Activated CD4-positive, alpha-beta T cell treated with anti-CD3 and anti-CD28 coated beads for 36 hours (primary cell): ENCODE measurements around the gene DPP4. TPM values are rescaled to one million over a fixed set of nuclear protein-coding genes. Genes with fewer than 3 reads are reported as not detected.

Experiments
- ATAC-seq: fragments of 200-7000 bp; cut with Tn5 transposase; one replicate; pipeline ENCODE4 v1.10.0; 2021; ENCODE audit warnings: mild to moderate bottlenecking, moderate library complexity
- CTCF ChIA-PET: fragments of 350-600 bp; sonication (Branson Sonifier 250); formaldehyde crosslinking; loops from one replicate; lab custom pipeline; 2021; ENCODE audit warnings: antibody characterized with exemption; lab: Charles Lee
- POLR2A ChIA-PET: fragments of 350-600 bp; sonication (Branson Sonifier 250); formaldehyde crosslinking; loops from one replicate; lab custom pipeline; 2021; ENCODE audit warnings: antibody characterized with exemption, inconsistent platforms; lab: Charles Lee
- DNase-seq: peaks from one replicate; pipeline ENCODE4 v3.0.0-alpha.2; 2020
- H3K27ac Mint-ChIP-seq: one replicate; pipeline ENCODE4 v1.8.0; 2021; ENCODE audit warnings: mixed read lengths
- H3K27me3 Mint-ChIP-seq: one replicate; pipeline ENCODE4 v1.8.0; 2021; ENCODE audit warnings: mixed read lengths
- H3K36me3 Mint-ChIP-seq: one replicate; pipeline ENCODE4 v1.8.0; 2021; ENCODE audit warnings: low read depth, mixed read lengths
- H3K4me1 Mint-ChIP-seq: one replicate; pipeline ENCODE4 v1.8.0; 2021; ENCODE audit warnings: mixed read lengths
- H3K4me3 Mint-ChIP-seq: one replicate; pipeline ENCODE4 v1.8.0; 2021; ENCODE audit warnings: mild to moderate bottlenecking, moderate library complexity, mixed read lengths
- H3K9me3 Mint-ChIP-seq: one replicate; pipeline ENCODE4 v1.8.0; 2021; ENCODE audit warnings: low read depth, mixed read lengths
- intact Hi-C, 2 experiments: fragments of 100-400 bp; cut with DNase I in 1 of 2; cut with micrococcal nuclease in 1 of 2; formaldehyde crosslinking; loops; one replicate each; pipeline versions ENCODE4 v1.14.2 to v1.15.1; 2022 to 2024; cut with DNase I, micrococcal nuclease
- total RNA-seq, 2 experiments: library from RNA; stranded (reverse); gene quantifications; one replicate each; pipeline ENCODE4 v1.2.3, GENCODE V29; 2021

Gene DPP4
- total RNA-seq, result 10 to 100 TPM; 15.9 to 22.4 TPM

DNA sequence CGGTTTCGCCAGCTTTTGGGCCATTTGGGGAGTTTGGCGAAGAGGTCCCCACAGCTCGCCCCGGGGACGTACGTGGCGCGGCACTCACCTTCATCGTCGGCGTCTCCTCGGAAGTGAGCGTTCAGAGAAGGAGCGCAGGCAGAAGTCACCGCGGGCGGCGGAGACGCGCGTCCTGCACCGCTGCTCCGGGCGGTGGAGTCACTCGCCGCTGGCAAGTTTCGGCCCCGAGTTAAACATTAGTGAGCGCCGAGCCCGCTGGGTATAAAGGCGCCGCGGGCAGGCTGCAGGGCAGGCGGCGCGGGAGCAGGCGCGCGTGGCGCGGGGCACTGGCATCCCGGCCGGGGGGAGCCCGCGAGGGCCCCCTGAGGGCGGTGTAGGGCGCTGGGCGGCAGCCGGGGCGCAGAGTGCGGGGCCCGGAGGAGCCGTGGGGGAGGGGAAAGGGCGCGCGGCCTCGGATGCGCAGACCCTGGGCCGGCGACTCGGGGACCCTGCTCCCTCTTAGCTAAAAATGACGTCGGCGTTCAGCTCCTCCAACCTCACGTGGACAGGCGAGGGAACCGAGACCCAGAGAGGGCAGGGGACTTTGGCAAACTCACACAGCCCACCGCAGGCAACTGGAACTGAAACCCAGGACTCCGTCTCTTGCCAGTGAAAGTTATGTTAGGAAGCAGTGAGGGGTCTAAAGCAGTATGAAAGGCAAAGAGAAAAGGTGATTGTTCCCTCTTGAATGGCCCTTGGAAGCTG lies at the start of gene DPP4:
TSS of gene DPP4 (minus strand) at position 328 of the 744 bp plus-strand sequence. CDS start at position 94, 234 bp downstream.
- Mint-ChIP-seq H3K36me3 (peaks cover 16% of the 10 kb centered on the region), H3K27ac (peak within 1 kb of the TSS; percentile 91), H3K9me3 (peaks cover 9% of the 10 kb centered on the region), H3K27me3 (peaks cover 2% of the 10 kb centered on the region), H3K4me3 (peak within 1 kb of the TSS; percentile 94), H3K4me1 (peaks cover 43% of the 10 kb centered on the region)
- intact Hi-C loops, result loop anchor here (2.0 to 5.0 kb wide), 6 partner anchors 48 to 243 kb away; partner anchors contain the start of gene IFIH1 (in 1 of the 2)
- peak; percentile 71 for DNase-seq
- peak; percentile 63 for ATAC-seq
- ChIA-PET POLR2A (interaction anchor here (0.6 to 1.0 kb wide), 2 partner anchors 10 to 99 kb away, joined by 3 to 4 read pairs; no protein-coding TSS in a partner anchor), CTCF (interaction anchor here (0.8 to 1.5 kb wide), 5 partner anchors 49 to 121 kb away, joined by 3 to 5 read pairs (median 4); no protein-coding TSS in a partner anchor)

DNA sequence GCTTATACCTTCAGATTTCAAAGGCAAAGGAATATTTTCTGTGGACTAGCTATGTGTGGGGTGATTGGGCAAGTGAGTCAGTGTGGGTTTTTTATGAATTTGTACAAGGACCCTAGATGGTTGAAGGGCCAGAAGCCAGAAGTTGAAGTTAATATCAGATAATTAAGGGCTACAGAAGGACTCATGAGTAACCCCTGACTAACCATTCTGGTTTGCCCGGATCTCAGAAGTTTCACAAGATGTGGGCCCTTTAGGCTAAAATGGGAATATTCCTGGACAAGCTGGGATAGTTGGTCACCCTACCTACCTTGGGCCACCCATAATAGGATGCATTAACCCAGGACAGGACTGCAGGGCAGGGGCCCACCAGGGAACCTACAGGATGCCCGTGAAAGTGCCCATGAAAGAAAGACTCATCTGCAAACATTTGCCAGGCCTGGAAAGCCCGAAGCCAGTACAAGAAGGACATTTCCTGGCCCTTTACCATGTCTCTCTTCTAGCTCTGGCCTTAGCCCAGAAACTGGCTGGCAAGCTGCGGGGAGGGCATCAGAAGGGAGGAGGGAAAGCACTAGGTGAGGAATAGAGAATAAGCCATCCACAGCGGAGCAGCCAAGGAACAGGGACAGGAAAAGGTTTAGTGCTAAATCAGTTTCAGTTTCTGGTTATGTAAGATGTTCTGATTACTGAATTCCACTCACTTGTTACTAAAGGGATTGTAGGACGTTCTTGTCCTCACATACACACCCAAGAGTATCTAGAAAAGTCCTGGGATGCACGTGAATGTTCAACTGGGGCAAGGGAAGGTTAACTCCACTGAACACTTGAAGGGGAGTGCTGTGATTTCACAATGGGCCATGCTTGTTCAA lies 44.4 kb upstream of the DPP4 start:
- ATAC-seq, result no peak
- Mint-ChIP-seq H3K27me3 (no peaks in the 10 kb centered on the region), H3K36me3 (peaks cover 2% of the 10 kb centered on the region), H3K9me3 (peaks cover 8% of the 10 kb centered on the region), H3K4me1 (peaks cover 9% of the 10 kb centered on the region), H3K27ac (no peak overlapping the region), H3K4me3 (no peak overlapping the region)
- no peak for DNase-seq
- ChIA-PET POLR2A (no interaction called here), CTCF (no interaction called here)
- intact Hi-C loops, result no loop called here

DNA sequence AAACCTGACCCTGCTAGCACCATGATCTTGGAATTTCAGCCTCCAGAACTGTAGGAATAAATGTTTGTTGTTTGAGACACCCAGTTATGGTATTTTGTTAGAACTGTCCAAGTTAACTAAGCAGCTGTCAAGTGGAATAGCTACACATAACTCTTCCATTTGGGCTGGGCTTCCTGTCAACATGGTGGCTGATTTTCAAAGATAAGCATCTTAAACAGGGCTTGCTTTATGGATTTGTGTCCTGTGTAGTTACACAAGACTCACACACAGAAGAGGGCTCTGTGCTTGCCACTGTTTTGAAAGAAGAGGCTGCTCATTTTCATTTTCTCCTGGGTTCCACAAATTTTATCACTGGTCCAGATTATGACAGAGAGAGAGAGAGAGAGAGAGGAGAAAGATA lies 42.3 kb upstream of the DPP4 start:
- Mint-ChIP-seq H3K27ac (no peak overlapping the region), H3K27me3 (no peaks in the 10 kb centered on the region), H3K9me3 (peaks cover 8% of the 10 kb centered on the region), H3K36me3 (peaks cover 2% of the 10 kb centered on the region), H3K4me3 (no peak overlapping the region), H3K4me1 (peaks cover 9% of the 10 kb centered on the region)
- ChIA-PET POLR2A (no interaction called here), CTCF (interaction anchor here (0.9 kb wide), 1 partner anchor 9 kb away, joined by 3 read pairs; no protein-coding TSS in a partner anchor)
- intact Hi-C loops, result no loop called here
- DNase-seq (no peak), ATAC-seq (no peak)

- Mint-ChIP-seq H3K27ac (no peak overlapping the region), H3K4me3 (no peak overlapping the region), H3K27me3 (no peaks in the 10 kb centered on the region), H3K36me3 (peaks cover 2% of the 10 kb centered on the region), H3K9me3 (peaks cover 8% of the 10 kb centered on the region), H3K4me1 (peaks cover 9% of the 10 kb centered on the region)
- CTCF ChIA-PET, result interaction anchor here (0.7 kb wide), 1 partner anchor 92 kb away, joined by 3 read pairs; no protein-coding TSS in a partner anchor
- DNase-seq (no peak), ATAC-seq (no peak)
- intact Hi-C loops, result no loop called here
- POLR2A ChIA-PET, result interaction anchor here (0.6 kb wide), 1 partner anchor 90 kb away, joined by 3 read pairs; no protein-coding TSS in a partner anchor
These were observed 41.1 kb upstream of the DPP4 start for GRCh38 chr2:162115076-162115475.

- no peak overlapping the region for H3K4me3 Mint-ChIP-seq
- peaks cover 2% of the 10 kb centered on the region for H3K36me3 Mint-ChIP-seq
- ATAC-seq, result no peak
- peaks cover 9% of the 10 kb centered on the region for H3K4me1 Mint-ChIP-seq
- H3K9me3 Mint-ChIP-seq, result peaks cover 8% of the 10 kb centered on the region
- POLR2A ChIA-PET, result no interaction called here
- CTCF ChIA-PET, result no interaction called here
- intact Hi-C loops, result no loop called here
- no peaks in the 10 kb centered on the region for H3K27me3 Mint-ChIP-seq
- no peak overlapping the region for H3K27ac Mint-ChIP-seq
- no peak for DNase-seq
These were observed 40.3 kb upstream of the DPP4 start for GRCh38 chr2:162114271-162114670.

DNA sequence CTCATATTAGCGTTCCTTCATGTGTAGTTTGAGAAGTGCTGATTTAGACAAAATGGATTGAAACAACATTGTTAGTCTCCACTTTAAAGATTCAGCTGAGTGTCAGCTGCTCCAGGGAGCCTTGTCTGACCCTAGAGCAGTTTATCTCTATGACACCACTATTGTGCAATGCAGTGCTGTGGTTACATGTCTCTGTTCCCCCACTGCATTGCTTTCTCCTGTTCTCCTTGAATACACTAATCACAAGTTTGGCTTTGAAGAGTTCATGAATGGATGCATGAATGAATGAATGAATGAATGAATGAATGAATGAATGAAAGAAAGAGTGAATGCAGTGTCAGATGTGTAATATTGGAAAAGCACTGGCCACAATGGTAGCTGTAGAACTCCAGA lies 39.8 kb upstream of the DPP4 start:
- H3K27ac Mint-ChIP-seq, result no peak overlapping the region
- ChIA-PET POLR2A (no interaction called here), CTCF (no interaction called here)
- peaks cover 2% of the 10 kb centered on the region for H3K36me3 Mint-ChIP-seq
- no peaks in the 10 kb centered on the region for H3K27me3 Mint-ChIP-seq
- intact Hi-C loops, result no loop called here
- DNase-seq (no peak), ATAC-seq (no peak)
- H3K9me3 Mint-ChIP-seq, result peaks cover 8% of the 10 kb centered on the region
- no peak overlapping the region for H3K4me3 Mint-ChIP-seq
- peaks cover 8% of the 10 kb centered on the region for H3K4me1 Mint-ChIP-seq

GRCh38 chr2:162113088-162113775 lies 39.2 kb upstream of the DPP4 start:
- H3K27me3 Mint-ChIP-seq, result no peaks in the 10 kb centered on the region
- intact Hi-C loops, result no loop called here
- ATAC-seq (no peak), DNase-seq (no peak)
- H3K9me3 Mint-ChIP-seq, result peaks cover 8% of the 10 kb centered on the region
- POLR2A ChIA-PET, result no interaction called here
- H3K4me3 Mint-ChIP-seq, result no peak overlapping the region
- CTCF ChIA-PET, result no interaction called here
- H3K27ac Mint-ChIP-seq, result no peak overlapping the region
- peaks cover 4% of the 10 kb centered on the region for H3K4me1 Mint-ChIP-seq
- H3K36me3 Mint-ChIP-seq, result peaks cover 2% of the 10 kb centered on the region

DNA sequence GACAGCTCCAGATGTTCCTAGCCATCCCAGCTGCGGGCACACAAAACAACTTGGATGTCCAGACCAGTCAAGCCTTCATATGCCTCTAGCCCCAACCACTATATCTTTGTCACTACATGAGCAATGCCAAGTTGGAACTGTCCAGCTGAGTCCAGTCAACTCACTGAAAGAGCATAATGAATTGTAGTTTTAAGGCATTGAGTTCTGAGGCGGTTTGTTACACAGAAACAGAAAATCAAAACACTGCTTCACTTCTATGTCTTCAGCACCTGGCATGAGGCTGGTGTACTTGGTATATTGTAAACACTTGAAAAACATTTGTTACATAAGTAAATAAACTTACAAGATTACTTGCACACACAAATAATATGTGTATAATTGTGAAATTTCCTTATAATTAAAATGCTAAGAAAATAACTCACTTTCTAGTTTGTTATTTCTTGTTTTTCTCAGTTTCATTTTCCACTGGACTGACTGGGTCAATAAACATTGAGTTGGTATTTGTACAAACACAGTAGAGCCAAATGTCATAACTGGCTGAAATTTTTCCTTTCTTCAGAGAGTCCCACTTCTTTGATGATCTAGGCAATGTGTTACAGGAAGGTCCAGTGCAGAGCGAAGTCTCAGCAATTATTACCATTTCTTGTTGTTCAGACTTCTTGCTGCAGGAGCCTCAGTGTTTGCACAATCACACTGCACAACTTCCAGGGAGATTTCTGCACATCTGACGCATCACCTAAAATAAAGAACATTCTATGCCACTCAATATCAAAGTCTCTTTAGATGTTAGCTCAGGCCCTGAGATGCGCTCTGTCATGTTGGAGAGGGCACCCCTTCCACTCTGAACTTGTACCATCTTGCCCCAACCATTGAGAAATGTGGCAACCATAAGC lies 38.2 kb upstream of the DPP4 start:
- no peak for DNase-seq
- no peak overlapping the region for H3K27ac Mint-ChIP-seq
- peaks cover 8% of the 10 kb centered on the region for H3K9me3 Mint-ChIP-seq
- ChIA-PET CTCF (no interaction called here), POLR2A (no interaction called here)
- H3K36me3 Mint-ChIP-seq, result peaks cover 2% of the 10 kb centered on the region
- no peaks in the 10 kb centered on the region for H3K27me3 Mint-ChIP-seq
- peaks cover 7% of the 10 kb centered on the region for H3K4me1 Mint-ChIP-seq
- no peak for ATAC-seq
- H3K4me3 Mint-ChIP-seq, result no peak overlapping the region
- intact Hi-C loops, result no loop called here

GRCh38 chr2:162107361-162107901 lies 33.4 kb upstream of the DPP4 start:
- no peaks in the 10 kb centered on the region for H3K36me3 Mint-ChIP-seq
- H3K9me3 Mint-ChIP-seq, result no peaks in the 10 kb centered on the region
- ATAC-seq (no peak), DNase-seq (no peak)
- no peak overlapping the region for H3K4me3 Mint-ChIP-seq
- H3K27ac Mint-ChIP-seq, result no peak overlapping the region
- intact Hi-C loops, result no loop called here
- H3K4me1 Mint-ChIP-seq, result peaks cover 2% of the 10 kb centered on the region
- ChIA-PET CTCF (interaction anchor here (1.6 kb wide), 1 partner anchor 15 kb away, joined by 4 read pairs; no protein-coding TSS in a partner anchor), POLR2A (no interaction called here)
- no peaks in the 10 kb centered on the region for H3K27me3 Mint-ChIP-seq

DNA sequence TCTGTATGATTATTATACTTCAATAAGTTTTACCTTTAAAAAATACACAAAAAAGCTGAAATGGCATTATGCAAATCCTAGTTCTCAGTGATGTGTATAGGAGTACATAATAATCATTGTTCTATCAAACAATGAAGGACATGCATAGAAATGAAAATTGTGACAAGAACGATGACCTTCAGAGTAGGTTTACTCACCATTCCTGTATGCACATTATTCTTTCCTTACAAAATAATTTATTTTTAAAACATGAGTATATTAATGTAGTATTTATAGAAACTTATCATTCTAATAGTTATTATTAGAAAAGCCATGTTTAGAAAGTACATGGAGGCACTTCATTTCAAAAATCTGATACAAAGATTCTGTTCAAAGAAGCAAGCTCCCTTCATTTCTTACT lies 32.7 kb upstream of the DPP4 start:
- intact Hi-C loops, result no loop called here
- DNase-seq (no peak), ATAC-seq (no peak)
- H3K27ac Mint-ChIP-seq, result no peak overlapping the region
- ChIA-PET CTCF (interaction anchor here (1.3 to 1.7 kb wide), 2 partner anchors 16 to 85 kb away, joined by 5 to 6 read pairs; no protein-coding TSS in a partner anchor), POLR2A (interaction anchor here (0.7 kb wide), 1 partner anchor 15 kb away, joined by 3 read pairs; no protein-coding TSS in a partner anchor)
- no peaks in the 10 kb centered on the region for H3K36me3 Mint-ChIP-seq
- H3K4me1 Mint-ChIP-seq, result peaks cover 2% of the 10 kb centered on the region
- no peaks in the 10 kb centered on the region for H3K27me3 Mint-ChIP-seq
- no peak overlapping the region for H3K4me3 Mint-ChIP-seq
- H3K9me3 Mint-ChIP-seq, result no peaks in the 10 kb centered on the region
